ENCODE data around the gene TTLL9.

DNA sequence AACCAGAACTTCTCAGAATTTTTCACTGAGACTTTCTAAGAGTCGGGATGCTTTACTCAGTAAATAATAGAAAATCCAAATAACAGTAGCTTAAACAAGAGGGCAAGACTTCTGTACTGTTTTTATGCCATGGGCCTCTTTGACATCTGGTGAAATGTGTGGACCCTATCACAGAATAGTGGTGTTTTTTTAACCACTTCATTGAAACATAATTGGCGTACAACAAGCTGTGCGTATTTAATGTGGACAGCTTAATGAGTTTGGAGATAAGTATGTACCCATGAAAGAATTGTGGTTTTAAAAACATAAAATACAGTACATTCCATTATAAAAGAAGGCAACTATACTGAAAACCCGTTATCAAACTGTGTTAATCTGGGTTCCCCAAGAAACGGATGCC lies 43.7 kb downstream of the TTLL9 start:
- TF ChIP-seq, protein P1, sequence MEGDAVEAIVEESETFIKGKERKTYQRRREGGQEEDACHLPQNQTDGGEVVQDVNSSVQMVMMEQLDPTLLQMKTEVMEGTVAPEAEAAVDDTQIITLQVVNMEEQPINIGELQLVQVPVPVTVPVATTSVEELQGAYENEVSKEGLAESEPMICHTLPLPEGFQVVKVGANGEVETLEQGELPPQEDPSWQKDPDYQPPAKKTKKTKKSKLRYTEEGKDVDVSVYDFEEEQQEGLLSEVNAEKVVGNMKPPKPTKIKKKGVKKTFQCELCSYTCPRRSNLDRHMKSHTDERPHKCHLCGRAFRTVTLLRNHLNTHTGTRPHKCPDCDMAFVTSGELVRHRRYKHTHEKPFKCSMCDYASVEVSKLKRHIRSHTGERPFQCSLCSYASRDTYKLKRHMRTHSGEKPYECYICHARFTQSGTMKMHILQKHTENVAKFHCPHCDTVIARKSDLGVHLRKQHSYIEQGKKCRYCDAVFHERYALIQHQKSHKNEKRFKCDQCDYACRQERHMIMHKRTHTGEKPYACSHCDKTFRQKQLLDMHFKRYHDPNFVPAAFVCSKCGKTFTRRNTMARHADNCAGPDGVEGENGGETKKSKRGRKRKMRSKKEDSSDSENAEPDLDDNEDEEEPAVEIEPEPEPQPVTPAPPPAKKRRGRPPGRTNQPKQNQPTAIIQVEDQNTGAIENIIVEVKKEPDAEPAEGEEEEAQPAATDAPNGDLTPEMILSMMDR (IDR thresholded peaks at IDR 0.05; ENCODE audit: low read depth, low read length), result no peak
- TF ChIP-seq, protein P2, sequence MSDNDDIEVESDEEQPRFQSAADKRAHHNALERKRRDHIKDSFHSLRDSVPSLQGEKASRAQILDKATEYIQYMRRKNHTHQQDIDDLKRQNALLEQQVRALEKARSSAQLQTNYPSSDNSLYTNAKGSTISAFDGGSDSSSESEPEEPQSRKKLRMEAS (IDR thresholded peaks at IDR 0.05; ENCODE audit: low read depth, low read length), result no peak
- no peak for TF ChIP-seq POLR2A (IDR thresholded peaks at IDR 0.05; ENCODE audit: extremely low read depth, insufficient read length)

Measured in NB4 (cell line).